ENCODE measurements around the gene PRKCA. TPM values are rescaled to one million over a fixed set of nuclear protein-coding genes. Genes with fewer than 3 reads are reported as not detected.
A peak's percentile ranks its signal among the peaks of the same experiment; 100 is the strongest.

Gene PRKCA
- total RNA-seq, 4 donors from 2014 or later = 55.8 to 90.7 (median 66.7) TPM

- H3K4me1 ChIP-seq = peaks cover 0 to 29% (median 8%) of the 10 kb centered on the region in 4 donors
- no peak for DNase-seq (ENCODE audit: low spot score in 2 of 2)
- no peak for TF ChIP-seq EP300 (IDR thresholded peaks at IDR 0.05)
- no peak for TF ChIP-seq CTCF (IDR thresholded peaks at IDR 0.05)
- TF ChIP-seq POLR2A (IDR thresholded peaks at IDR 0.05) = no peak
Measured at GRCh38 chr17:66373944-66374817, 71.8 kb downstream of the PRKCA start.

GRCh38 chr17:66375121-66375520 is 72.7 kb downstream of the PRKCA start:
- WGBS, 2 donors = 77 to 84% methylated on average over 8 of the region's 8 CpGs
- no peak for DNase-seq (ENCODE audit: low spot score in 2 of 2)
- no peak for TF ChIP-seq POLR2A (IDR thresholded peaks at IDR 0.05)
- no peak for TF ChIP-seq CTCF (IDR thresholded peaks at IDR 0.05)
- TF ChIP-seq EP300 (IDR thresholded peaks at IDR 0.05) = no peak
- Histone ChIP-seq H3K27ac (peak overlapping the region in 3 of 4 donors; percentile 25 to 71 (median 67)), H3K27me3 (no peaks in the 10 kb centered on the region), H3K4me3 (no peak overlapping the region), H3K4me1 (peaks cover 0 to 38% (median 8%) of the 10 kb centered on the region in 4 donors), H3K36me3 (no peaks in the 10 kb centered on the region), H3K9me3 (no peaks in the 10 kb centered on the region)

More at GRCh38 chr17:66373944-66374817, 71.8 kb downstream of the PRKCA start:
- peak overlapping the region in 2 of 4 donors; percentile 71 to 82 for H3K27ac ChIP-seq
- no peaks in the 10 kb centered on the region for H3K27me3 ChIP-seq
- H3K4me3 ChIP-seq = no peak overlapping the region
- no peaks in the 10 kb centered on the region for H3K36me3 ChIP-seq
- WGBS, 2 donors = 45 to 51% methylated on average over 16 to 18 of the region's 18 CpGs
- no peaks in the 10 kb centered on the region for H3K9me3 ChIP-seq

- WGBS, 2 donors = 88 to 90% methylated on average over 5 of the region's 5 CpGs
- H3K36me3 ChIP-seq = no peaks in the 10 kb centered on the region
- H3K9me3 ChIP-seq = no peaks in the 10 kb centered on the region
- H3K4me3 ChIP-seq = no peak overlapping the region
- H3K27me3 ChIP-seq = no peaks in the 10 kb centered on the region
- H3K27ac ChIP-seq = peak overlapping the region in 1 of 4 donors; percentile 11
- TF ChIP-seq CTCF (IDR thresholded peaks at IDR 0.05) = no peak
- TF ChIP-seq EP300 (IDR thresholded peaks at IDR 0.05) = no peak
- no peak for TF ChIP-seq POLR2A (IDR thresholded peaks at IDR 0.05)
- DNase-seq (ENCODE audit: low spot score in 2 of 2) = no peak
- peaks cover 0 to 62% (median 8%) of the 10 kb centered on the region in 4 donors for H3K4me1 ChIP-seq
Measured at GRCh38 chr17:66378296-66378695, 75.9 kb downstream of the PRKCA start.

GRCh38 chr17:66379544-66379943 is 77.1 kb downstream of the PRKCA start:
- no peak for DNase-seq (ENCODE audit: low spot score in 2 of 2)
- 32% methylated on average over 4 of the region's 4 CpGs for WGBS, 2 donors

More at GRCh38 chr17:66379544-66379943, 77.1 kb downstream of the PRKCA start:
- peaks cover 0 to 57% (median 5%) of the 10 kb centered on the region in 4 donors for H3K4me1 ChIP-seq
- no peaks in the 10 kb centered on the region for H3K9me3 ChIP-seq
- no peaks in the 10 kb centered on the region for H3K27me3 ChIP-seq
- TF ChIP-seq POLR2A (IDR thresholded peaks at IDR 0.05) = no peak
- TF ChIP-seq CTCF (IDR thresholded peaks at IDR 0.05) = no peak
- TF ChIP-seq EP300 (IDR thresholded peaks at IDR 0.05) = no peak
- H3K4me3 ChIP-seq = no peak overlapping the region
- no peak overlapping the region for H3K27ac ChIP-seq
- no peaks in the 10 kb centered on the region for H3K36me3 ChIP-seq
